H1 (cell line): ENCODE measurements around the gene RNGTT. TPM values are rescaled to one million over a fixed set of nuclear protein-coding genes. Genes with fewer than 3 reads are reported as not detected.

ENCODE experiments used
- CTCF ChIA-PET: fragments of 300-600 bp; sonication (Branson Sonifier 250); formaldehyde crosslinking; loops from one replicate; lab custom pipeline; 2021; ENCODE audit not compliant: partially characterized antibody; lab: Charles Lee
- POLR2A ChIA-PET: fragments of 300-600 bp; sonication (Branson Sonifier 250); formaldehyde crosslinking; loops from one replicate; lab custom pipeline; 2021; ENCODE audit warnings: inconsistent platforms; ENCODE audit not compliant: partially characterized antibody; lab: Charles Lee
- DNase-seq, 2 experiments: peaks; one replicate each; pipeline versions ENCODE4 v3.0.0 to v3.0.0-alpha.2; 2010 to 2022; ENCODE audit warnings: low spot score in 2 of 2, low read depth in 1 of 2, mixed read lengths in 1 of 2
- FAIRE-seq: peaks from 2 replicates; lab custom pipeline; 2011; peaks lifted over from hg19 to GRCh38; lab: Jason Lieb, UNC
- H2AFZ ChIP-seq: 2 replicates; pipeline ENCODE4 v1.8.1; 2012; ENCODE audit warnings: low read length, inconsistent platforms
- H2AK5ac ChIP-seq: 2 replicates; pipeline ENCODE4 v1.6.1; 2013; ENCODE audit warnings: low read depth, low read length
- H2BK120ac ChIP-seq: replicated peaks from 2 replicates; pipeline ENCODE3; 2013; ENCODE audit warnings: low read depth, low read length, inconsistent platforms
- H2BK12ac ChIP-seq: 2 replicates; pipeline ENCODE4 v1.6.1; 2013; ENCODE audit warnings: low read depth, low read length
- H2BK15ac ChIP-seq: 2 replicates; pipeline ENCODE4 v1.6.1; 2013; ENCODE audit warnings: low read length
- H2BK20ac ChIP-seq: 2 replicates; pipeline ENCODE4 v1.6.1; 2013; ENCODE audit warnings: low read length
- H2BK5ac ChIP-seq: 2 replicates; pipeline ENCODE4 v1.6.1; 2013; ENCODE audit warnings: low read depth, low read length
- H3K14ac ChIP-seq: 2 replicates; pipeline ENCODE4 v1.6.1; 2013; ENCODE audit warnings: inconsistent platforms; ENCODE audit not compliant: insufficient read length
- H3K18ac ChIP-seq: 2 replicates; pipeline ENCODE4 v1.6.1; 2013; ENCODE audit warnings: low read length; ENCODE audit errors: extremely low read depth
- H3K23ac ChIP-seq: 2 replicates; pipeline ENCODE4 v1.6.1; 2013; ENCODE audit warnings: inconsistent platforms; ENCODE audit not compliant: insufficient read length
- H3K23me2 ChIP-seq: 2 replicates; pipeline ENCODE4 v1.6.1; 2013; ENCODE audit warnings: low read depth, low read length
- H3K27ac ChIP-seq: 2 replicates; pipeline ENCODE4 v1.6.1; 2011; ENCODE audit warnings: low read depth, low read length, inconsistent platforms
- H3K27me3 ChIP-seq, 4 experiments: replicated peaks in 1 of 4; 1 replicate in 1 of 4; 2 replicates in 3 of 4; pipeline versions ENCODE4 v1.6.1 to v1.8.1; 2011 to 2013; ENCODE audit warnings: low read length in 3 of 4, mild to moderate bottlenecking in 3 of 4, inconsistent platforms in 2 of 4, mixed read lengths in 2 of 4, moderate library complexity in 1 of 4; ENCODE audit not compliant: control insufficient read depth in 3 of 4, insufficient read depth in 3 of 4; ENCODE audit errors: extremely low read depth in 1 of 4
- H3K36me3 ChIP-seq, 4 experiments: 2 replicates each; pipeline versions ENCODE4 v1.6.1 to v1.8.1; 2011 to 2013; ENCODE audit warnings: mild to moderate bottlenecking in 4 of 4, low read length in 3 of 4, moderate library complexity in 2 of 4, control low read depth in 1 of 4, inconsistent platforms in 1 of 4; ENCODE audit not compliant: insufficient read depth in 4 of 4, control insufficient read depth in 2 of 4
- H3K4ac ChIP-seq: replicated peaks from 2 replicates; pipeline ENCODE3; 2013; ENCODE audit warnings: low read length, low read depth, mixed read lengths, inconsistent platforms; ENCODE audit not compliant: insufficient read length
- H3K4me1 ChIP-seq, 4 experiments: replicated peaks in 1 of 4; 1 replicate in 1 of 4; 2 replicates in 3 of 4; pipeline versions ENCODE4 v1.6.1 to v1.8.1; 2011 to 2013; ENCODE audit warnings: low read length in 3 of 4, inconsistent platforms in 2 of 4, mixed read lengths in 1 of 4; ENCODE audit not compliant: insufficient read depth in 4 of 4, control insufficient read depth in 3 of 4
- H3K4me2 ChIP-seq, 2 experiments: 2 replicates each; pipeline versions ENCODE4 v1.6.1 to v1.8.1; 2011 to 2013; ENCODE audit warnings: low read depth in 2 of 2, low read length in 2 of 2, control low read depth in 1 of 2, inconsistent platforms in 1 of 2, mild to moderate bottlenecking in 1 of 2; ENCODE audit not compliant: insufficient read depth in 1 of 2
- H3K4me3 ChIP-seq, 4 experiments: fragments of 200-600, 300-600 bp in 1 of 4; sonication (generic), shearing (Covaris generic), sonication (Bioruptor Twin) in 1 of 4; 2 replicates each; pipeline versions ENCODE4 v1.5.1 to v1.8.1; 2011 to 2016; ENCODE audit warnings: low read length in 4 of 4, low read depth in 3 of 4, control low read depth in 2 of 4, inconsistent platforms in 2 of 4, mild to moderate bottlenecking in 2 of 4, mixed read lengths in 1 of 4, moderate library complexity in 1 of 4; ENCODE audit not compliant: insufficient read depth in 2 of 4; ENCODE audit errors: extremely low read depth in 1 of 4
- H3K56ac ChIP-seq: replicated peaks from 2 replicates; pipeline ENCODE3; 2013; ENCODE audit warnings: low read depth, mild to moderate bottlenecking, mixed read lengths, low read length, inconsistent platforms; ENCODE audit not compliant: insufficient read length
- H3K79me1 ChIP-seq: 2 replicates; pipeline ENCODE4 v1.6.1; 2013; ENCODE audit warnings: low read depth, low read length, control low read depth
- H3K79me2 ChIP-seq, 2 experiments: 2 replicates each; pipeline versions ENCODE4 v1.6.1 to v1.8.1; 2012 to 2013; ENCODE audit warnings: low read length in 2 of 2, mild to moderate bottlenecking in 2 of 2, inconsistent platforms in 1 of 2; ENCODE audit not compliant: insufficient read depth in 2 of 2, control insufficient read depth in 1 of 2
- H3K9ac ChIP-seq, 4 experiments: replicated peaks in 1 of 4; 1 replicate in 1 of 4; 2 replicates in 3 of 4; pipeline versions ENCODE4 v1.6.1 to v1.8.1; 2011 to 2013; ENCODE audit warnings: low read depth in 3 of 4, low read length in 3 of 4, control low read depth in 2 of 4, mild to moderate bottlenecking in 2 of 4, moderate library complexity in 2 of 4, inconsistent platforms in 1 of 4; ENCODE audit errors: extremely low read depth in 1 of 4
- H3K9me3 ChIP-seq, 2 experiments: 2 replicates each; pipeline versions ENCODE4 v1.6.1 to v1.8.1; 2012 to 2013; ENCODE audit warnings: mild to moderate bottlenecking in 2 of 2, moderate library complexity in 2 of 2, control low read depth in 1 of 2, inconsistent platforms in 1 of 2, low read depth in 1 of 2, low read length in 1 of 2, mixed read lengths in 1 of 2; ENCODE audit not compliant: insufficient read depth in 2 of 2
- H4K20me1 ChIP-seq, 2 experiments: replicated peaks in 1 of 2; 2 replicates each; pipeline versions ENCODE3 to v1.8.1; 2011 to 2013; ENCODE audit warnings: inconsistent platforms in 2 of 2, low read length in 2 of 2, mild to moderate bottlenecking in 1 of 2; ENCODE audit not compliant: insufficient read depth in 2 of 2, control insufficient read depth in 1 of 2
- H4K5ac ChIP-seq: 2 replicates; pipeline ENCODE4 v1.6.1; 2013; ENCODE audit warnings: low read length, low read depth, mixed read lengths, inconsistent platforms; ENCODE audit not compliant: insufficient read length
- H4K8ac ChIP-seq: 2 replicates; pipeline ENCODE4 v1.8.0; 2013; ENCODE audit warnings: mild to moderate bottlenecking, moderate library complexity, low read length, inconsistent platforms; ENCODE audit not compliant: insufficient read depth; ENCODE audit errors: extremely low read depth
- H4K91ac ChIP-seq: replicated peaks from 2 replicates; pipeline ENCODE3; 2013; ENCODE audit warnings: low read length, mixed read lengths, inconsistent platforms; ENCODE audit not compliant: insufficient read length
- POLR2AphosphoS5 ChIP-seq: IDR thresholded peaks from 2 replicates; pipeline ENCODE4 v1.6.1; 2011; ENCODE audit warnings: low read depth, low read length
- SRF ChIP-seq: IDR thresholded peaks from 2 replicates; pipeline ENCODE4 v1.6.1; 2011; ENCODE audit warnings: mild to moderate bottlenecking, low read depth, low read length, moderate library complexity
- WGBS, 2 experiments: shearing (Covaris generic) in 1 of 2; methylation state at CpG; one replicate each; pipeline versions ENCODE4 v1.1.6 to v1.1.7; 2013 to 2015; ENCODE audit warnings: low lambda C conversion rate in 2 of 2, mixed read lengths in 2 of 2, inconsistent platforms in 1 of 2, low coverage in 1 of 2, missing lambda C conversion rate in 1 of 2; ENCODE audit not compliant: insufficient replicate concordance in 2 of 2, insufficient coverage in 1 of 2, insufficient read length in 1 of 2; ENCODE audit errors: extremely low coverage in 1 of 2, missing lambda C conversion rate in 1 of 2; 5-methylcytosine and 5-hydroxymethylcytosine counted together
- polyA plus RNA-seq, 7 experiments: library from polyadenylated mRNA; depleted of rRNA in 3 of 7; stranded (reverse) in 5 of 7; unstranded in 2 of 7; fragments of >200 nt in 5 of 7; fragments of 200-250 nt in 2 of 7; gene quantifications; 1 replicate in 5 of 7; 2 replicates in 1 of 7; 4 replicates in 1 of 7; pipeline versions ENCODE4 v1.2.1 to v1.2.3, GENCODE V29; 2011 to 2013; ENCODE audit warnings: missing spikeins in 2 of 7, mixed read lengths in 2 of 7
- total RNA-seq: library from RNA; stranded (reverse); fragmentation: NEBNext Ultra II Directional; extraction: Animal tissue kit (Norgen Biotek cat#: 25700); gene quantifications from 2 replicates; pipeline ENCODE4 v1.2.1, GENCODE V29; 2021

RNGTT gene
- total and polyA plus RNA-seq, 2 of the 8 experiments (the other 6 are each of a cell fraction or from before 2014, with no cell fraction given) = 3.6 to 21.2 TPM

GRCh38 chr6:88616380-88616779 lies 347.0 kb downstream of the RNGTT start:
- Histone ChIP-seq H3K4ac (no peak overlapping the region), H3K79me1 (no peaks in the 10 kb centered on the region), H4K5ac (no peak overlapping the region), H3K4me1 (no peaks in the 10 kb centered on the region), H2BK20ac (no peak overlapping the region), H3K27me3 (no peaks in the 10 kb centered on the region), H2AK5ac (no peak overlapping the region), H3K4me2 (no peak overlapping the region), H3K36me3 (peaks cover 0 to 3% (median 0%) of the 10 kb centered on the region in 4 experiments; a peak in 1 of 8 replicates), H2BK5ac (no peak overlapping the region), H3K9me3 (no peaks in the 10 kb centered on the region), H2BK12ac (no peak overlapping the region), H4K91ac (no peak overlapping the region), H3K9ac (no peak overlapping the region), H3K14ac (no peak overlapping the region), H2BK15ac (no peak overlapping the region), H4K8ac (no peak overlapping the region), H3K4me3 (no peak overlapping the region), H3K79me2 (no peaks in the 10 kb centered on the region), H3K27ac (no peak overlapping the region), H3K23ac (no peak overlapping the region), H3K56ac (no peak overlapping the region), H3K23me2 (no peaks in the 10 kb centered on the region), H2AFZ (no peak overlapping the region), H2BK120ac (no peak overlapping the region), H3K18ac (no peak overlapping the region), H4K20me1 (no peaks in the 10 kb centered on the region)
- TF ChIP-seq POLR2AphosphoS5 = no peak
- TF ChIP-seq SRF = no peak
- ChIA-PET POLR2A (no interaction called here), CTCF (no interaction called here)
- WGBS, 2 experiments = 83% methylated on average over 1 of the region's 1 CpG; no CpG with 5 or more reads in 1 of the 2 experiments
- FAIRE-seq = no peak
- DNase-seq = no peak
